SK-N-SH treated with all-trans-retinoic acid at 6 μM for 48 hours (cell line): ENCODE results near the gene MAB21L4.

ENCODE experiments used
- ATAC-seq: fragments of 200-7000 bp; cut with Tn5 transposase; 3 replicates; pipeline ENCODE4 v1.9.1; 2020; ENCODE audit warnings: mild to moderate bottlenecking, moderate library complexity
- ARNTL ChIP-seq: fragments of 450-650 bp; formaldehyde crosslinking; IDR thresholded peaks from 2 replicates; pipeline ENCODE4 v1.5.0; 2020; ENCODE audit warnings: low read depth, mild to moderate bottlenecking, moderate library complexity, borderline replicate concordance
- BACH2 ChIP-seq: fragments of 250-450 bp; sonication (Bioruptor Pico); IDR thresholded peaks from 2 replicates; pipeline ENCODE4 v1.9.0; 2021; ENCODE audit warnings: mild to moderate bottlenecking, borderline replicate concordance
- CREB5 ChIP-seq: fragments of 250-450 bp; sonication (Bioruptor Pico); IDR thresholded peaks from 2 replicates; pipeline ENCODE4 v1.5.1; 2020; ENCODE audit warnings: low read depth, mild to moderate bottlenecking, moderate library complexity
- CSDC2 ChIP-seq: fragments of 250-450 bp; sonication (Bioruptor Pico); IDR thresholded peaks from 2 replicates; pipeline ENCODE4 v1.5.0; 2020; ENCODE audit warnings: mild to moderate bottlenecking, moderate library complexity
- ESRRG ChIP-seq: fragments of 250-450 bp; sonication (Bioruptor Pico); IDR thresholded peaks from 2 replicates; pipeline ENCODE4 v1.6.1; 2021; ENCODE audit warnings: mild to moderate bottlenecking
- GLIS3 ChIP-seq: fragments of 250-450 bp; sonication (Bioruptor Pico); IDR thresholded peaks from 2 replicates; pipeline ENCODE4 v1.5.0; 2020; ENCODE audit warnings: mild to moderate bottlenecking, moderate library complexity
- ISL1 ChIP-seq: fragments of 250-450 bp; sonication (Bioruptor Pico); IDR thresholded peaks from 2 replicates; pipeline ENCODE4 v2.1.2; 2022; ENCODE audit warnings: mild to moderate bottlenecking, moderate library complexity
- PATZ1 ChIP-seq: fragments of 250-450 bp; sonication (Bioruptor Pico); IDR thresholded peaks from 2 replicates; pipeline ENCODE4 v1.8.0; 2020; ENCODE audit warnings: mild to moderate bottlenecking, moderate library complexity, borderline replicate concordance
- POU6F1 ChIP-seq: fragments of 250-450 bp; sonication (Bioruptor Pico); IDR thresholded peaks from 2 replicates; pipeline ENCODE4 v1.8.0; 2021; ENCODE audit warnings: low read depth, mild to moderate bottlenecking, moderate library complexity, borderline replicate concordance
- PPARA ChIP-seq: fragments of 250-450 bp; sonication (Bioruptor Pico); IDR thresholded peaks from 2 replicates; pipeline ENCODE4 v1.5.0; 2020; ENCODE audit warnings: mild to moderate bottlenecking, borderline replicate concordance
- RARB ChIP-seq: fragments of 250-450 bp; sonication (Bioruptor Pico); IDR thresholded peaks from 2 replicates; pipeline ENCODE4 v1.8.0; 2021; ENCODE audit warnings: mild to moderate bottlenecking, moderate library complexity
- SNAI2 ChIP-seq: fragments of 250-450 bp; sonication (Bioruptor Pico); IDR thresholded peaks from 2 replicates; pipeline ENCODE4 v1.5.0; 2020; ENCODE audit warnings: mild to moderate bottlenecking, moderate library complexity
- TCF4 ChIP-seq: fragments of 250-450 bp; sonication (Bioruptor Pico); IDR thresholded peaks from 2 replicates; pipeline ENCODE4 v1.8.0; 2021; ENCODE audit warnings: mild to moderate bottlenecking, moderate library complexity, borderline replicate concordance
- TOX ChIP-seq: fragments of 250-450 bp; sonication (Bioruptor Pico); IDR thresholded peaks from 2 replicates; pipeline ENCODE4 v1.8.0; 2021; ENCODE audit warnings: mild to moderate bottlenecking, moderate library complexity, borderline replicate concordance
- TSHZ2 ChIP-seq: fragments of 250-450 bp; sonication (Bioruptor Pico); IDR thresholded peaks from 2 replicates; pipeline ENCODE4 v1.5.0; 2020; ENCODE audit warnings: mild to moderate bottlenecking, moderate library complexity
- ZC3H10 ChIP-seq: fragments of 250-450 bp; sonication (Bioruptor Pico); IDR thresholded peaks from 2 replicates; pipeline ENCODE4 v1.5.1; 2021; ENCODE audit warnings: mild to moderate bottlenecking, moderate library complexity
- ZFP3 ChIP-seq: fragments of 250-450 bp; sonication (Bioruptor Pico); IDR thresholded peaks from 2 replicates; pipeline ENCODE4 v1.5.0; 2020; ENCODE audit warnings: mild to moderate bottlenecking, moderate library complexity
- ZNF565 ChIP-seq: fragments of 450-650 bp; formaldehyde crosslinking; conservative IDR thresholded peaks from 2 replicates; pipeline ENCODE4 v1.5.0; 2020; ENCODE audit warnings: low read depth, mild to moderate bottlenecking, moderate library complexity
- ZNF70 ChIP-seq: fragments of 450-650 bp; formaldehyde crosslinking; IDR thresholded peaks from 2 replicates; pipeline ENCODE4 v1.5.0; 2020; ENCODE audit warnings: mild to moderate bottlenecking, moderate library complexity
- ZNF8 ChIP-seq: fragments of 450-650 bp; formaldehyde crosslinking; IDR thresholded peaks from 2 replicates; pipeline ENCODE4 v1.5.0; 2020; ENCODE audit warnings: mild to moderate bottlenecking, moderate library complexity

MAB21L4 gene

GRCh38 chr2:240873805-240874714 is 21.9 kb downstream of the MAB21L4 start:
- no peak for ATAC-seq
- TF ChIP-seq POU6F1 = no peak
- TF ChIP-seq RARB (CRISPR knock-in tag) = no peak
- no peak for TF ChIP-seq TOX
- no peak for TF ChIP-seq ZC3H10

GRCh38 chr2:240873098-240873788 is 22.7 kb downstream of the MAB21L4 start:
- no peak for TF ChIP-seq PPARA (CRISPR knock-in tag)
- no peak for TF ChIP-seq TSHZ2 (CRISPR knock-in tag)
- no peak for TF ChIP-seq BACH2 (CRISPR knock-in tag)
- TF ChIP-seq ZC3H10 = no peak
- no peak for TF ChIP-seq ZNF8 (CRISPR knock-in tag)
- TF ChIP-seq ZNF70 (CRISPR knock-in tag) = no peak
- no peak for TF ChIP-seq ARNTL
- TF ChIP-seq TCF4 (CRISPR knock-in tag) = no peak
- no peak for TF ChIP-seq POU6F1
- no peak for TF ChIP-seq CSDC2 (CRISPR knock-in tag)
- TF ChIP-seq ZNF565 (CRISPR knock-in tag) = no peak
- TF ChIP-seq PATZ1 (CRISPR knock-in tag) = no peak
- no peak for TF ChIP-seq CREB5 (CRISPR knock-in tag)
- TF ChIP-seq ZFP3 = no peak
- TF ChIP-seq RARB (CRISPR knock-in tag) = no peak
- TF ChIP-seq GLIS3 (CRISPR knock-in tag) = no peak
- TF ChIP-seq SNAI2 (CRISPR knock-in tag) = no peak
- no peak for TF ChIP-seq ISL1 (CRISPR knock-in tag)
- TF ChIP-seq ESRRG = no peak
- TF ChIP-seq, all 23 proteins: peak for 0
- ATAC-seq = no peak
